Measurements from ENCODE around the gene NKG7.
"Not testable (repeated sequence)": the region's sequence is repeated elsewhere in the genome, so short reads cannot be mapped to it uniquely, and the experiment has no call there.

GRCh38 chr19:51420511-51420910 lies 48.1 kb upstream of the NKG7 start:
- not testable (repeated sequence) for TF ChIP-seq CTCF (IDR thresholded peaks at IDR 0.05; ENCODE audit: insufficient read depth, low read length, poor library complexity, severe bottlenecking); EZH2phosphoT487 (conservative IDR thresholded peaks at IDR 0.05; ENCODE audit: low read length)

Data from SU-DHL-6 (cell line).